Stimulated activated naive CD4-positive, alpha-beta T cell treated with Interleukin-2 at 50 U/mL for 16 hours (primary cell): ENCODE data around the gene THSD7B.

ENCODE experiments used
- DNase-seq: peaks from one replicate; lab custom pipeline; 2025; lab: John Stamatoyannopoulos, UW

Gene THSD7B

GRCh38 chr2:137199751-137200150, 434.4 kb downstream of the THSD7B start:
- DNase-seq: no peak

DNA sequence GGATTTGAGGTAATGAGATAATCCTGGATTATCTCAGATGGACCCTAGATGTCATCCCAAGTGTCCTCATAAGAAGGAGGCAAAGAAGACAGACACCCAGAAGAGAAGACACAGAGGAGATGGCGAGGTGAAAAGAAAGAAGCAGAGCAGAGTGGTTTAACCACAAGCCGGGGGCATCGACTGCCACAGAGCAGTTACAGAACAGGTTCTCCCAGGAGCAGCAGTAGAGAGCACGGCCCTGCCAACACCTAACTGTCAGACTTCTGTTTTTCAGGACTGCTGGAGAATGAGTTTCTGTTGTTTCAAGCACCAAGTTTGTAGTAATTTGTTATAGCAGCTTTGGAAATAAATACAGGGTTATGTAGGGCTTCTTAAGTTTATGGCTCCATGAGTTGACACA, 437.0 kb downstream of the THSD7B start:
- no peak for DNase-seq

- DNase-seq: no peak
These were observed 440.0 kb downstream of the THSD7B start for GRCh38 chr2:137205324-137205723.

DNA sequence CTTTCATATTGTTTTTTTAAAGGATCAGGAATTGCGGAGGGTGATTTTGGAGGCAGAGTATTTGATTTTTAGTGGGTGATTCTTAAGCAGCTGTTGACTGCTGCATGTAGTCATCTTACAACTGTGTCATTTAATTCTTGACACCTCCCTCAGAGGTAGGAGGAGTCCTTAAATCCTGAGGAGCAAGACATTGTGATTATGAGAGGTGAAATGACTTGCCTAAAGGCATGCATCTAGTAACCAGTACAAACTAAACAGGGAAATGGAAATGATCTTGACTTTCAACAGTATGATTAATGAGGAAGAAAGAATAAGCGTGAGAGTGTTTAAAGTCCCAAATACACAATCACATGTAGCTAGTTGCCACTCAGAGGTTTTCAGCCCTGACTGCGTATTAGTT, 440.7 kb downstream of the THSD7B start:
- no peak for DNase-seq

GRCh38 chr2:137207030-137207429, 441.7 kb downstream of the THSD7B start:
- no peak for DNase-seq

DNA sequence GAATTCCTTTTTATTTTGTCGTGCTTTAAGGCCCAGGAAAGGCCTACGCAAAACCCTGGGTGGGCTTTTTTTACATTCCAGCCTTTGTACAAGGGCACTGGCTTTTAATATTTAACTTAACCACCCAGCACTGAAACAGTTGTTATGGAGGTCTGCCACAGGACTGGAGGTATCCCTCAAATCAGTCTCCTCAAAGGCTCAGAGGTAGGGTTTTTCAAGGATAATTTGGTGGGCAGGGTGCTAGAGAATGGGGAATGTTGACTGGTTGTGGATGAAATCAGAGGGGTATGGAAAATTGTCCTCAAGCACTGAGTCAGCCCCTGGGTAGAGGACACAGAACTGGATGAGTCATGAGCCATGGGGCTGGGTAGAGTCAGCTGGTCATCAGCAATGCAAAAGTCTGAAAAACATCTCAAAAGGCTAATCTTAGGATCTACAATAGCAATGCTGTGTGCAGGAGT, 443.1 kb downstream of the THSD7B start:
- DNase-seq: no peak

- no peak for DNase-seq
These were observed 444.7 kb downstream of the THSD7B start for GRCh38 chr2:137210039-137210438.

- no peak for DNase-seq
These were observed 446.4 kb downstream of the THSD7B start for GRCh38 chr2:137211761-137212160.

GRCh38 chr2:137220438-137220993, 455.2 kb downstream of the THSD7B start:
- DNase-seq: no peak

GRCh38 chr2:137221797-137222492, 456.6 kb downstream of the THSD7B start:
- DNase-seq: no peak

DNA sequence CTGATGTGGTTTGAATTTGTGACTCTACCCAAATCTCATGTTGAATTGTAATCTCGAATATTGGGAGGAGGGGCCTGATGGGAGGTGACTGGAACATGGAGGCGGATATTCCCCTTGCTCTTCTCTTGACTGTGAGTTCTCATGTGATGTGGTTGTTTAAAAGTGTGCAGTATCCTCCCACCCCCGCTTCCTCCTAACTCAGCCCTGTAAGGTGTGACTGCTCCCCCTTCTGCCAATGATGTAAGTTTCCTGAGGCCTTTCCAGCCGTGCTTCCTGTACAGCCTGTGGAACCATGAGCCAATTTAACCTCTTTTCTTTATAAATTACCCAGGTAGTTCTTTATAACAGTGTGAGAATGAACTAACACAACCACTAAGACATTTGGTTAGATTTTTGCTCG, 458.4 kb downstream of the THSD7B start:
- no peak for DNase-seq

DNA sequence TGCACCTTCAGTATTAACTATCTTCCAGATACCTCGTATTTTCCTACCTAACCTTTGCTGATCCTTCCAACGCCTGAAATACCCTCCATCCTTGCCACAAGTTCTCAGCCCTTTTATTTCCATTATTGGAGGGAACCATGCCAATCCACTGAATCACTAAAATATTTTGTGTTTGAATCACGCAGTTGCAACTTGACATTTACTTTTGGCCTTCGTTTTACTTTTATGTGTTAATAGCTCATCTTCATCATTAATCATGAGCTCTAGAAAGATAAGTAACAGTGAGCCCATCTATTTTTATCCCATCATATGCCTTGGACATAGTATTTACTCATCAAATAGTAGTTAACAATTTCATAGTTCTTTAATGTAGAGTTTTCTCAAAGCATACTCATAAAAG, 463.2 kb downstream of the THSD7B start:
- no peak for DNase-seq

GRCh38 chr2:137229834-137230233, 464.5 kb downstream of the THSD7B start:
- no peak for DNase-seq

GRCh38 chr2:137231628-137232027, 466.3 kb downstream of the THSD7B start:
- DNase-seq: no peak

GRCh38 chr2:137232076-137232475, 466.7 kb downstream of the THSD7B start:
- no peak for DNase-seq

DNA sequence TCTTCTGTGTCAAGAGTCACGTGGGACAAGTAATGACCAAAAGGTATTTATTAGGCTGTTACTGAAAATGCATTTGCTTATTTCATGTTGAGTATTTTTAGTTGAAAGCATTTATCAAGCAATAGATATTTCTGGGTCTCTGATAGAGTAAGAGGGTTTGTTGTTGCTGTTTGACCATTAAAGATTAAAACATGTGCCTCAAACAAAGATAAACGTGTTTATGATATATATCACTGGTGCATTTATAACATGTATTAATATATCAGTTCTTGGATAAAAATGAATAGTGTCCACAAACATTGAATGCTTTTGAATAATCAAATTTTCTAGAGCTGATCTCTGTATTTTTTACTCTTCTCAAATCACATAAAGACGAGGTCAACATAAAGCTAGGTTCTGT, 467.7 kb downstream of the THSD7B start:
- DNase-seq: no peak

DNA sequence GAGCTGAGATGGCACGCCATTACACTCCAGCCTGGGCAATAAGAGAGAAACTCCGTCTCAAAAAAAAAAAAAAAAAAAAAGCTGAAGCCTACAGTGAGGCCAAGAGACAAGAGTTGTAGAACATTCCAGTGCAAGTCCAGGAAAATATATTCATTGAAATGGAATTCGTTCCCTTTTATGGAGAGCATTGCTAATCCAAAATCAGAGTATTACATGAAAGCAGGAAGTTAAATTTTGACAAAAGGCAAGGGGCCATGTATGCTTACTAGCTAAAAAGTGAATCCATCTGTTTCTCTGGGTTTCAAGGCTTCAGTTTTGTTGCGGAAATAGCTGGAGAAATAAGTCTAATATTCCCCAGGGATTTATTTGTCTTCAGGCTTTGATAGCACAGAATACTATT, 471.7 kb downstream of the THSD7B start:
- no peak for DNase-seq

- DNase-seq: no peak
These were observed 472.7 kb downstream of the THSD7B start for GRCh38 chr2:137238065-137238464.

- no peak for DNase-seq
These were observed 484.3 kb downstream of the THSD7B start for GRCh38 chr2:137249463-137250130.

DNA sequence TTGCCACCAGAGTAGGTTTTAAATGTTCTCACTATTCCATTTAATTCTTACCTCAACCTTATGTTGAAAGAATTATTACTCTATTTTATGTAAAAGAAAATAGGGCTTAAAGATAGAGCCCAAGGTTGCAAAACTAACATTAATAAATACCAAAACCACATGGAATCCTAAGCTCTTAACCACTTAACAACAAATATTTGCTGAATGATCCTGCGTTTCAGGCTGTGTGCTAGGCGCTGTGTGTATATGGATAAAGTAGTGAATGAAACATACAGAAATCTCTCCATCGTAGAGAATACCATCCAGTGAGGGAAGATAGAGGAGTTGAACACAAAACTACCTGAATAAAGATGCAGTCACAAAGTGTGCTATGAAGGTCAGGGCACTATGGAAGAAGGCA, 485.1 kb downstream of the THSD7B start:
- DNase-seq: no peak

DNA sequence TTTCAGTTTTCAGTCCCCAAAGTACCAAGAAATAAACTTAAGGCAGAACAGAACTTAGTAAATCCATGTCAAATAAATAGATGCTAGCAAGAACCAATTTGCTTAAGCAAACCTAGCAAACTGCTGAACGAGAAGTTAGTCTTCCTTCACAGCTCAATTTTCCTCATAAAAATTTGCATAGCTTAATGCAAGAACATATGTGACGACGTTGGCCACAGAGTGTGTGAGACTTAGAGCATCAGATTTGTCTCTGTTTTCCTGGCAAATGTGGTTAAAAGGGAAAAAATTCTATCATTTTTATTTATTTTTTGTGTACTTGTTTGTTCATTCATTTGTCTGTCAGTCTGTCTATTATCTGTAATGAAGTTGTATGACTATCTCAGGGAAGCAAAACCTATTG, 485.7 kb downstream of the THSD7B start:
- no peak for DNase-seq

GRCh38 chr2:137252934-137253333, 487.6 kb downstream of the THSD7B start:
- no peak for DNase-seq

- DNase-seq: no peak
These were observed 488.7 kb downstream of the THSD7B start for GRCh38 chr2:137254052-137254451.

GRCh38 chr2:137255345-137255744, 490.0 kb downstream of the THSD7B start:
- no peak for DNase-seq
